ENCODE results near the gene CD68.
"Not testable (repeated sequence)": the region's sequence is repeated elsewhere in the genome, so short reads cannot be mapped to it uniquely, and the experiment has no call there.

The CD68 gene

GRCh38 chr17:7620835-7621234 lies 41.4 kb downstream of the CD68 start:
- DNase-seq, result no peak
- Histone ChIP-seq H3K27me3 (replicated peaks; ENCODE audit: insufficient read depth, low read length) (no peaks in the 10 kb centered on the region), H3K27ac (ENCODE audit: low read length) (no peak overlapping the region), H3K4me3 (ENCODE audit: low read length) (no peak overlapping the region), H3K9ac (ENCODE audit: low read length) (no peak overlapping the region), H3K36me3 (replicated peaks; ENCODE audit: insufficient read depth, low read length) (no peaks in the 10 kb centered on the region), H3K9me2 (replicated peaks; ENCODE audit: insufficient read depth, low read length) (no peaks in the 10 kb centered on the region), H2AFZ (ENCODE audit: low read length) (no peak overlapping the region), H3F3A (ENCODE audit: insufficient read depth, low read length) (no peaks in the 10 kb centered on the region), H3K79me2 (ENCODE audit: low read length) (no peaks in the 10 kb centered on the region), H3K9me3 (replicated peaks; ENCODE audit: insufficient read depth, low read length) (no peaks in the 10 kb centered on the region), H3K4me2 (ENCODE audit: low read depth, low read length) (no peak overlapping the region), H4K20me1 (ENCODE audit: insufficient read depth, low read length) (no peaks in the 10 kb centered on the region), H3K4me1 (ENCODE audit: low read length) (no peaks in the 10 kb centered on the region)
- TF ChIP-seq EZH2phosphoT487 (IDR thresholded peaks at IDR 0.05; ENCODE audit: low read length), result no peak
- TF ChIP-seq, protein P1, sequence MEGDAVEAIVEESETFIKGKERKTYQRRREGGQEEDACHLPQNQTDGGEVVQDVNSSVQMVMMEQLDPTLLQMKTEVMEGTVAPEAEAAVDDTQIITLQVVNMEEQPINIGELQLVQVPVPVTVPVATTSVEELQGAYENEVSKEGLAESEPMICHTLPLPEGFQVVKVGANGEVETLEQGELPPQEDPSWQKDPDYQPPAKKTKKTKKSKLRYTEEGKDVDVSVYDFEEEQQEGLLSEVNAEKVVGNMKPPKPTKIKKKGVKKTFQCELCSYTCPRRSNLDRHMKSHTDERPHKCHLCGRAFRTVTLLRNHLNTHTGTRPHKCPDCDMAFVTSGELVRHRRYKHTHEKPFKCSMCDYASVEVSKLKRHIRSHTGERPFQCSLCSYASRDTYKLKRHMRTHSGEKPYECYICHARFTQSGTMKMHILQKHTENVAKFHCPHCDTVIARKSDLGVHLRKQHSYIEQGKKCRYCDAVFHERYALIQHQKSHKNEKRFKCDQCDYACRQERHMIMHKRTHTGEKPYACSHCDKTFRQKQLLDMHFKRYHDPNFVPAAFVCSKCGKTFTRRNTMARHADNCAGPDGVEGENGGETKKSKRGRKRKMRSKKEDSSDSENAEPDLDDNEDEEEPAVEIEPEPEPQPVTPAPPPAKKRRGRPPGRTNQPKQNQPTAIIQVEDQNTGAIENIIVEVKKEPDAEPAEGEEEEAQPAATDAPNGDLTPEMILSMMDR (IDR thresholded peaks at IDR 0.05; ENCODE audit: low read length), result no peak
- TF ChIP-seq EZH2 (optimal IDR thresholded peaks at IDR 0.05; ENCODE audit: low read depth, low read length), result no peak

- Histone ChIP-seq H4K20me1 (ENCODE audit: insufficient read depth, low read length) (no peaks in the 10 kb centered on the region), H3K4me2 (ENCODE audit: low read depth, low read length) (no peak overlapping the region), H2AFZ (ENCODE audit: low read length) (no peak overlapping the region), H3K27ac (ENCODE audit: low read length) (no peak overlapping the region), H3K79me2 (ENCODE audit: low read length) (peaks cover 6% of the 10 kb centered on the region; the same call in 1 of the 2 replicates), H3K9me2 (replicated peaks; ENCODE audit: insufficient read depth, low read length) (no peaks in the 10 kb centered on the region), H3K4me3 (ENCODE audit: low read length) (no peak overlapping the region), H3K9ac (ENCODE audit: low read length) (no peak overlapping the region), H3F3A (ENCODE audit: insufficient read depth, low read length) (no peaks in the 10 kb centered on the region), H3K9me3 (replicated peaks; ENCODE audit: insufficient read depth, low read length) (no peaks in the 10 kb centered on the region), H3K27me3 (replicated peaks; ENCODE audit: insufficient read depth, low read length) (no peaks in the 10 kb centered on the region), H3K4me1 (ENCODE audit: low read length) (0 out of 2 replicates have a peak, but pooled peaks cover 5% of the 10 kb centered on the region), H3K36me3 (replicated peaks; ENCODE audit: insufficient read depth, low read length) (no peaks in the 10 kb centered on the region)
- TF ChIP-seq EZH2 (optimal IDR thresholded peaks at IDR 0.05; ENCODE audit: low read depth, low read length) (no peak), EZH2phosphoT487 (IDR thresholded peaks at IDR 0.05; ENCODE audit: low read length) (no peak)
- TF ChIP-seq, protein P1 (IDR thresholded peaks at IDR 0.05; ENCODE audit: low read length), result no peak
- no peak for DNase-seq
These were observed 44.2 kb downstream of the CD68 start for GRCh38 chr17:7623661-7624060.

- DNase-seq; H3K9me2 ChIP-seq (replicated peaks; ENCODE audit: insufficient read depth, low read length); H2AFZ ChIP-seq (ENCODE audit: low read length); H3K27me3 ChIP-seq (replicated peaks; ENCODE audit: insufficient read depth, low read length); H3K4me1 ChIP-seq (ENCODE audit: low read length); H3K36me3 ChIP-seq (replicated peaks; ENCODE audit: insufficient read depth, low read length); H3K4me3 ChIP-seq (ENCODE audit: low read length); H3K9ac ChIP-seq (ENCODE audit: low read length); H3K79me2 ChIP-seq (ENCODE audit: low read length); H3K9me3 ChIP-seq (replicated peaks; ENCODE audit: insufficient read depth, low read length); H3F3A ChIP-seq (ENCODE audit: insufficient read depth, low read length); H3K4me2 ChIP-seq (ENCODE audit: low read depth, low read length); H3K27ac ChIP-seq (ENCODE audit: low read length); H4K20me1 ChIP-seq (ENCODE audit: insufficient read depth, low read length): not testable (repeated sequence)
These were observed 46.3 kb downstream of the CD68 start for GRCh38 chr17:7625749-7626148.

DNA sequence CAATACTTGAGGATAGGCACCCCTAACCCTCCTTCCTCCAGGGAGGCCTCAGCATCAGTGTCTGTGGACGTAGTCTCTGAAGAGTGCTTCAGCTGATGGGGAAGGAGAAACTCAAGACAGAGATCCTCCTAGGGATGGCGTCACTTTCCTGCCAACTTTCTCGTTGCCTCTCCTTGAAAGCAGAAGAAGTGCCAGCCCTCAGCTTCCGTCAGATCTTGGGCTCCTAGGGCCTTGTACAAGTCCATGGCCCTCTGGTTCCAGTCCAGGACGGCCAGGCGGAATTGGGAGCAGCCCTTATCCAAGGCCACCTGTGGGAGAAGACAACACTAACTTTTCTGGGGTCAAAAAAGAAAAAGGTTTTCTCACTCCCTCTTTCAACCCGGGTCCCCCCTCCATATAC lies 46.9 kb downstream of the CD68 start:
- Histone ChIP-seq H3K79me2 (ENCODE audit: low read length) (peaks cover 6% of the 10 kb centered on the region; the same call in 1 of the 2 replicates), H3K36me3 (replicated peaks; ENCODE audit: insufficient read depth, low read length) (no peaks in the 10 kb centered on the region), H3K9ac (ENCODE audit: low read length) (no peak overlapping the region), H3K9me3 (replicated peaks; ENCODE audit: insufficient read depth, low read length) (no peaks in the 10 kb centered on the region), H4K20me1 (ENCODE audit: insufficient read depth, low read length) (no peaks in the 10 kb centered on the region), H3K27me3 (replicated peaks; ENCODE audit: insufficient read depth, low read length) (no peaks in the 10 kb centered on the region), H3K4me3 (ENCODE audit: low read length) (no peak overlapping the region), H3K27ac (ENCODE audit: low read length) (no peak overlapping the region), H2AFZ (ENCODE audit: low read length) (no peak overlapping the region), H3K4me1 (ENCODE audit: low read length) (0 out of 2 replicates have a peak, but pooled peaks cover 5% of the 10 kb centered on the region), H3K9me2 (replicated peaks; ENCODE audit: insufficient read depth, low read length) (no peaks in the 10 kb centered on the region), H3K4me2 (ENCODE audit: low read depth, low read length) (no peak overlapping the region; the same call in 1 of the 2 replicates), H3F3A (ENCODE audit: insufficient read depth, low read length) (no peaks in the 10 kb centered on the region)
- DNase-seq, result no peak
- TF ChIP-seq, protein P1 (IDR thresholded peaks at IDR 0.05; ENCODE audit: low read length), result no peak
- TF ChIP-seq EZH2phosphoT487 (IDR thresholded peaks at IDR 0.05; ENCODE audit: low read length), result no peak
- TF ChIP-seq EZH2 (optimal IDR thresholded peaks at IDR 0.05; ENCODE audit: low read depth, low read length), result no peak
